Anterior cingulate cortex (tissue), 58 donors: ENCODE data around the gene PPARGC1A.

ENCODE experiments used
- DNase-seq, 58 donors: peaks; one replicate each; lab custom pipeline; 2025; lab: John Stamatoyannopoulos, UW

The PPARGC1A gene

DNA sequence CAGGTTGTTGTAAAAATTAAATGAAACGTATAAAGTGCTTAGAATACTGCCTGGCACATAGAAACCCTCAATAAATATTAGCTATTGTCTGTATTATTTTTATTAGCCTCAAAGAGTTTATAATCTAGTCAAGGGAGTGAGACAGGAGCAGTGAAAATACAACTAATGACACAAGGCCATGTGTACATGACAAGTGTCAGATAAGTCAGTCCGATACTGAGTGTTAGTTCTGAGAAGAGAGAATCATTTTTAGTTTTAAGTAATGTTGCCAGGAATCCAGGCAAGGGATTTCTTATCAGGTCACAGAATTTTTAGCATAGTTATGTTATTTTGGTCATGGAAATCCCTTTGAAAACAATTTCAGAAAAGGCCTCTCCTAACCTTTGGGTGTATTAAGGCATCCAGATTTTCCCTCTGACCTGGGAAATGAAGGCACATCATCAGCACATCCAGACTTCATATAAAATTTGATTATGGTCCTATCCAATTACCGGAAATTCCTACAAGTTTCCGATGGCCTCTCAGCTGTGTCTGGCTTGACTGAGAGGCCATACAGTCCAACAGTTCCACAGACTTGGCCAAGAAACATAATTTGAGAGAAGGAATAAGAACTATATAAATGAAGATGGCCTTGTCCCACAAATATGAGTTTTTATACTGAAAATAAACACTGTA lies 35.7 kb downstream of the PPARGC1A start:
- DNase-seq, result no peak

DNA sequence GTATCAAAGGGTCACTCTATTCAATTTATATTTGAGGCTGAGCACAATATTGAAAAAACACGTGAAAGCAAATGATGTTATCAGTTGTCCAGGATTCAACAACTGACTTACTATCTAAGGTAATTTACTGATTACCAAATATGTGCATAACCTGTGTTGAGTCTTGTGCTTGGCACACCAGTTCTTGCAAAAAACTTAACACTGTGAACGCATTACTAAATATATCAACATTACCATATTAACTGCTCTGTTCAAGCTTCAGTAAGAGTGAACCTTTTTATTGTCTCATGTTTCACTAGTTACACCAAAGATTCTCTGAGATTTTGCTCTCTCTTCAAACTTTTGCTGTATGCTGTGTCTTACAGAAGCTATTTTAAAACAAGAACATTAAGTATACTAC lies 38.4 kb downstream of the PPARGC1A start:
- no peak for DNase-seq

DNA sequence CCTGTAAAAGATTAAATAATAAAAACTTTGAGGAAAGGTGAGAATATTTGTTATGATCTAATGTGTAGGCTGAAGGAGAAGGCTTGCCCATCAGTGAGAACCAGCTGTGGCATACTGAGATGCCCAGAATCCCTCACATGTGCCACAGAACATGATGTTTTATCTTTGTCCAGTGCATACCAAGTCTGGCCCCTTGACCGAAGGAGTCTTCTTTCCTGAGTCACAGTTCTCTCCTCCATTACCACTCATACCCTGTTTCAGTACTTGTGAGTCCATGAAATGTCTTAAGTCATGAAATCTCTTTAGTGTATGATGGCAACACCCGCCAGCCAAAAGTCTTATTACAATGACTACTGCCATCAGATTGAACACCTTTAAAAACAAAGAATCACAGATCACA lies 42.7 kb downstream of the PPARGC1A start:
- DNase-seq, result no peak

DNA sequence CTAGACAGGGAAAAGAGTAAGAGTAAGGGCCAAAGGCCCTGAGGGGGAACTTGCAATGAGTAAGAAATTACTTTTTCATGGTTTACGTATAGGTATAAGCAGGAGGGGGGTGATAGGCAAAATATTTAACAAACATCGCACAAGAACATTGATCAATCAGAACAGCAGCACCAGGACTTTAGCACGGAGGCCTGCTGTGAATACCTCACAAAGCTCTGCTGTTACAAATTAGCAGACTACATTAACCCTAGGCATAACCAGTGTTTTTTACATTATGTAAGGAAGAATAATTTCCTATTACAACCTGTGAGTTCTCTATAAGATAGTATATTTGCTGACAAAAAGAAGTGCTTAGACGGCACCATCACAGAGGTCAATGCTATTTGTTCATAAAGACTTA lies 44.9 kb downstream of the PPARGC1A start:
- no peak for DNase-seq

DNA sequence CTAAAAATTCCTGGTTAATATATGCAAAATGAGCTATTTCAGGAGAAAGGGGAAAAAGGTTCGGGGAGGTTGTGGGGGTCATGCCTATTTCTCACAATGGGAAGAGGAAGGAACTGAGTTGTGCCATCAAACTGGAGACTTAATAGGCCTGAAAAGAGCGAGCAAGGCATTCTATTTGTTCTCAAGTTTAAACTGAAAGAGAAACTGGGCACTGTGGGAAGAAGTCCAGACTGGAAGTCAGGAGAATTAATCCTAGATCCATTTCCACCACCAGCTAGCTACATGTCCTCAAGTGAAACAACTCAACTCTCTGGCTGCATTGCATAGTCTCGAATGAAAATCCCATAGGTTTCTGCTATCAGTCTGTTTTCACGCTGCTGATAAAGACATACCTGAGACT lies 50.6 kb downstream of the PPARGC1A start:
- no peak for DNase-seq

DNA sequence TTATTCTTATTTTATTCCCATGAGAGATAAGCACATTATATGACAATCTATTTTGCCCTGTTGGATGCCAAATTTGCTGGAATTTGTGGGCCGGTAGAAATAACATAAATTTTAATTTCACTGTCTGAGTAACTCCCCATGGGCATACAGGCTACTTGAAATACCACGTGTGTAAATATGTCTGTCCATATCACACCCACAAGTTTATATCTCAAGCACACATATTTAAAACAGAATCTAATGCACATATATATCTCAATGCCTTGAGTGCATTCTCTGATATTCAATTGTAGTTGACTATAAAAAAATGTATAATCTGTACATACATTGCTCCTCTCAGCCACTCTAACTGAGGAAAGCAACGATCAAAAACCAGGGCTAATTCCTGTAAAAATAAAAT lies 51.2 kb downstream of the PPARGC1A start:
- no peak for DNase-seq

DNA sequence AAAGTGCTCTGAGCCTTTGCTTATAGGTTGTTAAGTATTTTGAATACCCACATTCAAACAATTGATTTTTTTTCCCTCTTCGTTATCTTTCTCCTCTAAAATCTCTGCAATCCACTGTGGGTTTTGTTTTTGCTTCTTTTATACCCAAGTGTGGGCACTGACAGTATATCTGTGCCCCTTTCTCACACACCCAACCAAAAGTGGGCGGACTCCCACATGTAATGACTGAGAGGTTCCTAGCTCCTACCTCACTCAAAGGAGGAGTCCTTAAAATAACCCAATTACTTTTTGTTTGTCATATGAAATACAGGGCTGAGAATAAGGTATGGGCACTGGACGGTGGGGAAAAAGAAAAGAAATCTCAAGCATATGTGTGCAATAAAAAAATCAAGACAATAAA lies 51.7 kb downstream of the PPARGC1A start:
- DNase-seq, result no peak

DNA sequence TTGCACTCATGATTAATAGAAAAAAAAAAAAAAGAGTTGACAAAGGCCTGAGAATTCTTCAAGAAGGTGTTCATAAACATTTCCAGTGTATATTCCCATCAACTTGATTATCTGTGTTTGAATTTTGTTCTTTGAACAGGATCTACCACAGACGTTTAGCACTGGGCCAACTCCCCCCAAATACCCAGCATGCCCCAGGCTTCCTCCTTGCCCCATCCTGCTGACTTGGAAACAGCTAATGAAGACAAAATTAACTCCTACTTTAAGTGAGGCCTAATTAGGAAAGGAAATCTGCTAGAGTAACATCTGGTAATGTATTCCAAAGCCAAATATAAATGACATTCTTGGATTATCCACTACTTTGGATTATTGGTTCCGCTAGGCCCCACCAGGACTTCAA lies 52.5 kb downstream of the PPARGC1A start:
- DNase-seq, result no peak

DNA sequence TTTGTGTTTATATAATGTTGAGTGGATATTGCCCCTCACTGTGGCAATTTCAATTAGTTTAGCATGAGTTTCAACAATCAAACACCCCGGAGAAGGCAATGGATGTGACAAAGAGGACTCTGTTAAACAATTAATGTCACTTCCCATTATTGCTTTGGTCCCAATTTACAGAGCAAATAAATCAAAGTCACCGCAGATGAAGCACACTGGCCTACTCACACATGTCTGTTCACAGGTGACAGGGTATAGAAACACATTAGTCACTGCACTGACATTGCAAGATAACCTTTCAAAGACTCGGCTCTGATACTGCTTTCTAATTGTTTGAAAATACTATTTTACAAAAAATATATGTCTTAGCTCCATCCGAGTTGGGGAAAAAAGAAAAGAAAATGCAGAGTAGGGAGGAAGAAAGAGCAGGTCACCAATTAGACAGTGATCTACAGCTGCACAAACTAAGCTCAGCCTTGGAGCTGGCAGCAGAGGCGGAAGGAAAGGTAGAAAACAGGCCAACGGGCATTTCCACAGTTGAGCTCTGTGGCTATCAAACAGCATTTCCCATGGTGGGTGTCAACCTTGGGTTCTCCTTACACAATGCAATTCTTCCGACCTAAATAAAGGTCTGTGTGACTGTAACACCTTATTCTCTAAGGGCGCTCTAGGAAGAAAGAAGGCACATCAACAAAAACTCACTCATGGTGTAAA lies 53.9 kb downstream of the PPARGC1A start:
- DNase-seq, result no peak

DNA sequence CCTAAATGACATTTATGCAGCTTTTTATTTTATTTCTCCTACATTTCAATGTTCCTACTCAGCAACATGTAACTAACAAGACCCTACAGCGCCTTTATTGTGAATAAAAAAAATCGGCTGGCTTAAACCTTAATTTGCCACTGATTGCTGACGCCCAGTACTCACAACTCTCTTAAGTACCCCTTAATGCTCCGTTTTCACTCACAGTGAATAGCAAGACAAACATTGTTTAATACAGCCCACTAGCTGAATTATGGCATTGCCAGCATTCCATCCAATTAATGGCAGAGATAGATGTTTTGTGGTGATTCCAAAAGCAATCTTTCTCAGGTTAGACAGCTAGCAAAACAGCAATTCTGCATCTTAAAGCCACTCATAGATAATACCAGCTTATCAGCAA lies 61.1 kb downstream of the PPARGC1A start:
- no peak for DNase-seq

DNA sequence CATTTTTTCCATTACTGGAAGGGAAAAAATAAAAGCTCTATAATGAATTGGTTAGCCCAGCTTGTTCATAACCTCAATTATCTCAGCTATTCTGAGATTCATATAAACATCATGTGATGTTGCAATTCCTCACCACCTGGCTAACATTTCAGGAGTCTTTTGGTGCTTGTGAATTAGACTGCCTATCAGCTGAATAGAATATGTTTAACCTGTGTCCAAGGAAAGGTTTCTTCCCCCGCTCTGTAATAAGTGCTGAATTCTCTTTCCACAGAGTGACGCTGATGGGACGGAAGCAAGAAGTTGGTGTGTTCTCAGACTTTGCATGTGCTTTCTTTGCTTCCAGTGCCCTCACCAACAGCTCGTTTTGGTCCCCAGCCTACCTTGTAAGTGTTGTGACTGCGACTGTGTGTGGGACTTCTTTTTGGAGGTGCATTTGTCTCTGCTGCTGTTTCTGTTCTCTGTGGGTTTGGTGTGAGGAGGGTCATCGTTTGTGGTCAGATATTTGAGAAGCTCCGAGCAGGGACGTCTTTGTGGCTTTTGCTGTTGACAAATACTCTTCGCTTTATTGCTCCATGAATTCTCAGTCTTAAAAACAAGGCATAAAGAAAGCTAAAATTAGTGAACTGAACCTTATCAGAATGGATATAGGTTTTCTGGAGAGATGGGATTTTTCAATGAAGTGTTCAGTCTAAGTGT lies 61.7 kb downstream of the PPARGC1A start:
- DNase-seq, result no peak

DNA sequence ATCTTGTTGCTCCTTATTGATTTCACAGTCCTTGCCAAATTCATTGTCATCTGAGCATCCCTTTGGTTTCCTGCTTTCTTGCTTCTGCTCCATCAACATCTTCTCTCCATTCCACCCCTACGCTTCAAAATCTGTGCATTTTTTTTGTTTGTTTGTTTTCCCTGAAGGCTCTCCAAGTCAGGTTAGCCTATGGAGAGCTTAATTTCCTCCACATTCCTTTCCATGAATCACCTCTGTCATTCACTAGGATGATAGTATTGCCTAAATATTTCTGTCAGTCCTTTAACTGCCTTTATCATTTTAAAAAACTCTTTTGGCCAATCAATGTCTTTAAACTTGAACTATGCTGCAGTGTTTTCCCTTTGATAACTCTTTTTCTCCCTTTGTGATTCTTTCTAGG lies 67.7 kb downstream of the PPARGC1A start:
- DNase-seq, result no peak

DNA sequence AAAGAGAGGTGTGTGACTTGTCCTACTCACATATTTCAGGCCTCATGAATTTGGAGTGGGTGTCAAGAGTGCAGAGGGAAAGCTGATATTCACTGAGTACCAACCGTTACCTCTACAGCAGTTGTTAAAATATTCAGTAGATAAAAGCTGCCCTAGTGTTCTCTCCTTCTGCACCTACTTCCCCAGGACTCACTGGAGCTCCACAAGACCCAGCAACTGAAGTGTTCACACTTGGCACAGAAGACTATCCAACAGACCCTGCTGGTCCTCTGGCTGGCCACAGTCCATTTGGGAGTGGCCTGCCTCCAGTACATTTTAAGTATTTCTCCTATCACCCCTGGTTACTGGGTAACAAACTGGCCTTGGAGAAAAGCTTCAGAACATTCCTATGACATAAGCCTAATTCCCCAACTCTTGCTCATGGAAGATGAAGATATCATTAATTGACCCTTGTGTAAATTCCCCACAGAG lies 70.8 kb downstream of the PPARGC1A start:
- peak in 1 of 58 donors; percentile 6 for DNase-seq

DNA sequence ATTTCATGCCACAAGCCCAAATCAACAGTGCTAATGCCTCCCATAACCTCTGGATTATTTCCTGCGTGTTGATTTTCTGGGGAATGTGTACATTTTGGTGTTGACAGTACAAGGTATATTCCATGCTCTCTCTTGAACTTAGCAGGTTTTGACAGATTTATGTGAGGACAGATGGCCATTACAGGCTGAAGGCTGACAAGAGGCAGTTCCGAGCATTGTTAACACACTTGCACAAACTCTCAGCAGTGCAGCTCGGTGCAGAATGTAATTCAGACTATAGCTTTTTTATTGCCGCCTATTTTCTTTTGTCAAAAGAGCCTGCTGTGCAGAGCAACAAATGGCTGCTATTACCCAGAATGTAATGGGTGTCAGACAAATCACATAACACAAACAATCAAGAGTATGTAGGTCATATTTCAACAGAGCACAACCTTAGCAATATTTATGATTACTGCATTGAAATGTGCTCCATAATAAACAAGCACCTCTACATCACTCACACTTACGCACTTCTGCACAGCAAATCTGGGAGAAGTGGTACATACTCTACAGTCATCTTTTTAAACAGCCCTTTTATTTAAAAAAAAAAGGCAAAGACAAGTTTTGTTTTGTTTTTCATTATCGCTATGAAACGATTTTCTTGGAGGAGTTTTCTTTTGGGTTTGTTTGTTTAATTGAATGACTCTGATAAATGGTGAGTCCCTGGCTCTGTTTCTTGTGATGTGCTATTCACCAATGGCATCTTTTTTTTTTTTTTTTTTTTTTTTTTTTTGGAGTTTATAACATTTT lies 71.6 kb downstream of the PPARGC1A start:
- DNase-seq, result no peak

DNA sequence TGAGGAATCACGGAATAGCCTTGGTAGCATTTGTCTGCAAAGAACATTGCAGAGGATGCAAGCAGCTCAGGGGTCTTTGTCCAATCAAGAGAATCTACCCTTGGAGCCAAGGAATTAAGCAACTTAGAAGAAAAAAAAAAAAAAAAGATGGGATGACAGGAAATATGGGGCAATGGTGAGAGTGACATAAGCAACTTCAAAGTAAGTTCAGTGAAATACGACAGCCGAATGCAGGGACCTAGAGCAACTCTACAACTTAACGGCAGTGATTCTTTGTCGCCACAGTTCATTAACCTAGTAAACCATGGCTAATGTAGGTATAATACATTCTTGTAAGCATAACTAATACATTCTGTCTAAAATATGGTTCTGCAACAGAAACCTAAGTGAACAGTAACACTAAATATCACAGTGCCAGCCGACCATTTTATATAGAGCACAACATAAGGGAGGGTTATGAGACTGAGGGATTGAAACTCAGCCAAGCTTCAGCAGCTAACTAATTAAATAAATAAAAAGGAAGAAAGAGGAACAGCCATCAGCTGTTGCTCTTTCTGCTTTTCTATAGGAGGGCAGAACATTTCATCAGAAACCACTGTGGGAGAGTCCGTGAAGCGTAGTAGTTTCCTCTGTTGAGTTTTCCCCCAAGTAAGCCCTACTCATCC lies 74.7 kb downstream of the PPARGC1A start:
- DNase-seq, result no peak

DNA sequence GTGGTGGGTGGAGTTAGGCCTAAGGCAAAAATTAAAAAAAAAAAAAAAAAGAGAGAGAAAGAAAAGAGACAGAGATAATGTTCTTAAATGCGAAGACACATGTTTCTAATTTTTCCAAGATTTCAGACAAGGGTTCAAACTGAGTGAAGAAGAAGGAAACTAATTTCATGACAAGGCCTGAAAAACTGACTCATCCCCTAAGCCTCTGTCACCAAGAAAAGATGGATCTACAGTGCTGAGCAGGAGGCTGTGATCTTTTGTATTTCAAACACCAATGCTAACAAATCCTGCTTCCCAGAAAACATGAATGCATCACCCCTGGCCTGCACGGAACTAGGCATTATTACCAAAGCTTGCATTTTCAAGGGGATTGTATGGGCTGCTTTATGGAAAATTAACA lies 75.3 kb downstream of the PPARGC1A start:
- no peak for DNase-seq

DNA sequence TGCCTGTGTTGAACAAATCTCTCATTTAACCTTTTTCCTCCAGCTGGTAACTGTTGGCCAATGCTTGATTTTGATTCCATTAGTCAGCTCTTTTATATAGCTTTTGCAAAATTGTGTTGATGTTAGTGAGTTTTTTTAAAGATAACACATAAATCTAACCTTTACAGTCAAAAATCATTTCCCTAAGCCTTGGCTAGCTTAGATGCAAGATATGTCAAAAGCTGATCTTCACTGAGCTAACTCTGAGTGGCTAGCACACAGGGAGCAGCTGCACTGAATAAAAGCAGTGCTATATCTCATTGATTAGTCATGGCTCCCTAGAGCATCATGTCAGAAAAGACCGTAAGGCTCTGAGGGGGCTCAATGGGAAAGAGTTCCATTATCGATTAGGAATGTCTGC lies 78.7 kb downstream of the PPARGC1A start:
- DNase-seq, result no peak

DNA sequence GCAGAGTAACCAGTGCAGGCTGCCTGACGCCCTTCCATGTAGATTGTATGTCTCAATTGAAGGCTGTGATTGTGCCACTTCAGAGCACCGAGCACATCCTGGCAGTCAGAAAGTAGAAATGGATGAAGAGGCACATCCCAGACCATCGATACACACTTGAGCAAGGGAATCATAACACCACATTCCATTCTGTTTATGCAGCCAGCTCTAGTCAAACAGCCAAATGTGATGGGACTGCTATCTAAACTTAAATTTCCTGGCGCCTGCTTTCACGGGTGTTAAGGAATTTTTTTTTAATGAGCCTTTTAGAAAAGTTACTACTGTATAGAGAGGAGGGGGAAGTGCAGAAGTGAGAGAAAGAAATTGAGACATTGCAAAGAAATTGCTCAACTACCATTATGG lies 84.4 kb downstream of the PPARGC1A start:
- DNase-seq, result no peak

DNA sequence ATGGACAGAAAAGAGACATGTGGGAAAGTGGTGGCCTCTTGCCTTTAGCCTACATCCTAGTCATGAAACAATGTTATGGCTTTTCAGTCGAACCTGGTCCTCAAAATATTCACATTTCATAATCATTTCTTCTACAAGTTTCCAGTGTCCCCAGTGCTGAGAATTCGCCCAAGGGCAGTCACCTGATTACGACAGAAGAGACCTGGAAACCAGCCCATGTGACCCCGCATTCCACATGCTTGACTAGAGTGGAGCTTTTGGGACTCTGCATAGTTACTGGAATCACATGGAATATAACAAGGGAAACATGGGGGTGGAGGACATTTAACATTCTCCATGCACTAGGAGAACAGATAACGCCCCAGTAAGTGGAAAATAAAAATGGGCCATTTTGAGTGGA lies 100.1 kb downstream of the PPARGC1A start:
- no peak for DNase-seq

DNA sequence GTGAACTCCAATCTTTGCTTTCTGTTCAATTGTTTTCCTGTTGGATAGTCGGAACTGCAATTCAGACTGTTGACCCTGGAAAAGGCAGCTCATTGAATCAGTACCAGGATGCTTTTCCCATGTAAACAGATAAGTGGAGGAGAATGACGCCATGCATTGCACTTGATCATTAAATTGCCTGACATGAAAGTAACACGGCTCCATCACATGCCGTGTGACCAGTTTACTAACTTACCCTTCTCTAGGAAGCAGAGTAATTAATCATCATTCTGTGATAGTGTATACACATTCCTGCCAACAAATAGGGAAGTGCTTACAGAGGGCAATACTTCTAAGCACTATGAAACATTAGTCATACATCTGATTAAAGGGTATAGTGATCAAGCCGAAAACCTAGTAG lies 101.4 kb downstream of the PPARGC1A start:
- no peak for DNase-seq
